Esophagus squamous epithelium (tissue), 4 donors: ENCODE results near the gene DTX4.

ENCODE experiments used
- CTCF ChIP-seq, 6 experiments: fragments of 450-650 bp in 4 of 6; fragments of 200-600 bp in 2 of 6; sonication (generic) in 2 of 6; IDR thresholded peaks; one replicate each; pipeline ENCODE4 v1.5.1; 2016 to 2019; ENCODE audit warnings: antibody characterized with exemption in 6 of 6, mild to moderate bottlenecking in 4 of 6, moderate library complexity in 4 of 6
- POLR2A ChIP-seq, 4 donors: fragments of 450-650 bp; IDR thresholded peaks; one replicate each; pipeline ENCODE4 v1.6.1; 2017; ENCODE audit warnings: antibody characterized with exemption in 4 of 4, mild to moderate bottlenecking in 4 of 4, moderate library complexity in 3 of 4

GRCh38 chr11:59212744-59213631 lies 41.1 kb downstream of the DTX4 start, which contains the start of gene MPEG1:
- no peak for TF ChIP-seq CTCF (IDR thresholded peaks at IDR 0.05)
- no peak for TF ChIP-seq POLR2A (IDR thresholded peaks at IDR 0.05)
